HepG2 (cell line): Measurements from ENCODE around the gene IDUA. TPM values are rescaled to one million over a fixed set of nuclear protein-coding genes. Genes with fewer than 3 reads are reported as not detected.

Source experiments
- ATAC-seq: fragments of 200-7000 bp; cut with Tn5 transposase; 3 replicates; pipeline ENCODE4 v1.9.1; 2020; ENCODE audit warnings: mild to moderate bottlenecking, moderate library complexity
- BruUV-seq: library from RNA; stranded (reverse); fragments of 400-500 nt; replicated peaks from 2 replicates; lab custom pipeline; 2021; lab: Mats Ljungman, UMichigan
- CTCF ChIA-PET: fragments of 300-600 bp; formaldehyde crosslinking; extraction: SDS; loops from one replicate; lab custom pipeline; 2021; ENCODE audit warnings: low total read pairs, inconsistent platforms, low intra/inter-chr PET ratio; lab: Yijun Ruan, JAX
- POLR2A ChIA-PET: fragments of 350-600 bp; sonication (Branson Sonifier 250); formaldehyde crosslinking; loops from one replicate; lab custom pipeline; 2020; ENCODE audit warnings: antibody characterized with exemption, inconsistent platforms; lab: Yijun Ruan, JAX
- DNase-seq: peaks from one replicate; pipeline ENCODE4 v3.0.0-alpha.2; 2015; ENCODE audit warnings: low spot score
- FAIRE-seq: peaks from 3 replicates; lab custom pipeline; 2011; peaks lifted over from hg19 to GRCh38; lab: Jason Lieb, UNC
- H2AFZ ChIP-seq: one replicate; pipeline ENCODE4 v1.6.1; 2011; ENCODE audit warnings: low read length, inconsistent platforms
- H3K27ac ChIP-seq: fragments of 300-600 bp; 3 replicates; pipeline ENCODE4 v1.8.0; 2011; ENCODE audit warnings: mixed run types, mild to moderate bottlenecking, mixed read lengths, low read length, inconsistent platforms; ENCODE audit not compliant: insufficient read depth; ENCODE audit errors: extremely low read length
- H3K27me3 ChIP-seq, 2 experiments: fragments of 200-600 bp in 1 of 2; 2 replicates in 1 of 2; 3 replicates in 1 of 2; pipeline versions ENCODE4 v1.6.0 to v1.8.0; 2011; ENCODE audit warnings: low read length in 2 of 2, mild to moderate bottlenecking in 2 of 2, moderate library complexity in 2 of 2, inconsistent platforms in 1 of 2; ENCODE audit not compliant: insufficient read depth in 2 of 2, control insufficient read depth in 1 of 2
- H3K36me3 ChIP-seq, 2 experiments: fragments of 200-600 bp in 1 of 2; replicated peaks in 1 of 2; 2 replicates in 1 of 2; 3 replicates in 1 of 2; pipeline versions ENCODE4 v1.5.1 to v1.8.0; 2011; ENCODE audit warnings: low read length in 2 of 2, inconsistent platforms in 1 of 2; ENCODE audit not compliant: insufficient read depth in 2 of 2, control insufficient read depth in 1 of 2
- H3K4me1 ChIP-seq: 2 replicates; pipeline ENCODE4 v1.5.1; 2012; ENCODE audit warnings: low read length, inconsistent platforms; ENCODE audit not compliant: insufficient read depth
- H3K4me2 ChIP-seq: 2 replicates; pipeline ENCODE4 v1.6.0; 2011; ENCODE audit warnings: low read depth, low read length, inconsistent platforms
- H3K4me3 ChIP-seq, 3 experiments: fragments of 200-600 bp in 1 of 3; sonication (generic), shearing (Covaris generic) in 1 of 3; replicated peaks in 1 of 3; 2 replicates each; pipeline ENCODE4 v1.5.1; 2011 to 2016; ENCODE audit warnings: low read length in 3 of 3, inconsistent platforms in 2 of 3, low read depth in 2 of 3, mild to moderate bottlenecking in 2 of 3, control low read depth in 1 of 3, mixed read lengths in 1 of 3; ENCODE audit not compliant: insufficient read depth in 1 of 3
- H3K79me2 ChIP-seq: one replicate; pipeline ENCODE4 v1.6.1; 2011; ENCODE audit warnings: low read length, inconsistent platforms; ENCODE audit not compliant: insufficient read depth
- H3K9ac ChIP-seq: 2 replicates; pipeline ENCODE4 v1.6.0; 2011; ENCODE audit warnings: mild to moderate bottlenecking, low read depth, low read length, inconsistent platforms; ENCODE audit not compliant: insufficient read depth
- H3K9me3 ChIP-seq: 2 replicates; pipeline ENCODE4 v1.5.1; 2012; ENCODE audit warnings: mild to moderate bottlenecking, low read length
- H4K20me1 ChIP-seq: 2 replicates; pipeline ENCODE4 v1.6.0; 2011; ENCODE audit warnings: inconsistent platforms, mild to moderate bottlenecking, low read length, moderate library complexity; ENCODE audit not compliant: insufficient read depth
- AGO2 ChIP-seq: fragments of 200-400 bp; formaldehyde crosslinking; optimal IDR thresholded peaks from 2 replicates; pipeline ENCODE3; 2017; ENCODE audit warnings: mild to moderate bottlenecking, low read depth, low read length, moderate library complexity
- GATAD1 ChIP-seq: IDR thresholded peaks from 2 replicates; pipeline ENCODE4 v1.6.1; 2016; ENCODE audit warnings: missing genetic modification reagents, missing compliant biosample characterization
- KLF12 ChIP-seq: sonication (generic); formaldehyde crosslinking; IDR thresholded peaks from 2 replicates; pipeline ENCODE4 v1.4.0; 2020; ENCODE audit warnings: missing genetic modification reagents, borderline replicate concordance
- NFKB2 ChIP-seq: sonication (generic); formaldehyde crosslinking; IDR thresholded peaks from 2 replicates; pipeline ENCODE4 v1.4.0; 2020; ENCODE audit warnings: missing genetic modification reagents, borderline replicate concordance
- RBFOX2 ChIP-seq: fragments of 200-400 bp; formaldehyde crosslinking; IDR thresholded peaks from 2 replicates; pipeline ENCODE4 v1.6.1; 2017; ENCODE audit warnings: low read depth, mild to moderate bottlenecking, low read length
- SYNCRIP ChIP-seq: fragments of 200-400 bp; formaldehyde crosslinking; IDR thresholded peaks from 2 replicates; pipeline ENCODE4 v1.6.1; 2018; ENCODE audit warnings: mild to moderate bottlenecking, low read depth, low read length; ENCODE audit not compliant: insufficient read depth
- ZNF572 ChIP-seq: sonication (generic); formaldehyde crosslinking; IDR thresholded peaks from 2 replicates; pipeline ENCODE4 v1.5.1; 2020; ENCODE audit warnings: mild to moderate bottlenecking, missing genetic modification reagents
- ZNF746 ChIP-seq: sonication (generic); formaldehyde crosslinking; IDR thresholded peaks from 2 replicates; pipeline ENCODE4 v1.8.0; 2022; ENCODE audit warnings: mild to moderate bottlenecking, missing genetic modification reagents
- WGBS: methylation state at CpG from one replicate; pipeline ENCODE4 v1.1.6; 2017; ENCODE audit warnings: low lambda C conversion rate; 5-methylcytosine and 5-hydroxymethylcytosine counted together
- in situ Hi-C: cut with HindIII; loops from 2 replicates; pipeline ENCODE4 v1.10.0; 2017; ENCODE audit warnings: low pct_unique_long_range_greater_than_20kb; ENCODE audit not compliant: extremely low pct_ligation_motif_present
- intact Hi-C: fragments of 100-400 bp; cut with micrococcal nuclease; formaldehyde crosslinking; loops from one replicate; pipeline ENCODE4 v1.10.0; 2022; ENCODE audit not compliant: unreplicated experiment
- polyA plus RNA-seq, 8 experiments: library from polyadenylated mRNA; depleted of rRNA in 3 of 8; stranded (reverse) in 7 of 8; unstranded in 1 of 8; fragments of >200 nt; fragmentation: Illumina TruSeq in 4 of 8; extraction: Trizol in 4 of 8; gene quantifications; 2 replicates each; pipeline versions ENCODE4 v1.2.1 to v1.2.3, GENCODE V29; 2011 to 2016; ENCODE audit warnings: low read depth in 4 of 8, missing spikeins in 1 of 8, mixed read lengths in 1 of 8; ENCODE audit not compliant: insufficient read depth in 1 of 8
- total RNA-seq, 5 experiments: library from RNA; depleted of rRNA; stranded (reverse); fragments of >200 nt; fragmentation: Illumina TruSeq; extraction: Trizol; gene quantifications; 2 replicates each; pipeline ENCODE4 v1.2.3, GENCODE V29; 2016; ENCODE audit warnings: low read depth in 1 of 5

IDUA gene
- total and polyA plus RNA-seq, 2 of the 13 experiments (the other 11 are each of a cell fraction or from before 2014, with no cell fraction given), result 0.77 to 1.0 TPM

- no peak for DNase-seq
- CTCF ChIA-PET, result no interaction called here
- TF ChIP-seq NFKB2 (CRISPR knock-in tag) (no peak), ZNF572 (CRISPR knock-in tag) (no peak), ZNF746 (CRISPR knock-in tag) (no peak), SYNCRIP (no peak), KLF12 (CRISPR knock-in tag) (no peak), GATAD1 (no peak), RBFOX2 (peak; percentile 5; the same call in 1 of the 2 replicates), AGO2 (peak; percentile 36)
- Histone ChIP-seq H3K36me3 (peaks cover 8 to 12% of the 10 kb centered on the region in 2 experiments; a peak in 4 of 5 replicates), H3K27me3 (no peaks in the 10 kb centered on the region), H3K79me2 (no peaks in the 10 kb centered on the region), H3K4me3 (no peak overlapping the region), H3K9ac (no peak overlapping the region), H3K27ac (no peak overlapping the region), H3K4me2 (no peak overlapping the region), H3K9me3 (no peaks in the 10 kb centered on the region), H3K4me1 (no peaks in the 10 kb centered on the region), H4K20me1 (no peaks in the 10 kb centered on the region), H2AFZ (no peak overlapping the region)
- in situ Hi-C loops (no loop called here), intact Hi-C loops (no loop called here)
- POLR2A ChIA-PET, result no interaction called here
- no peak for ATAC-seq
- FAIRE-seq, result no peak
- 80% methylated on average over 2 of the region's 19 CpGs for WGBS
- BruUV-seq, result no TSS peak
Observed at GRCh38 chr4:1021386-1022050, 34.7 kb downstream of the IDUA start.
